GM18951 (cell line): ENCODE measurements around the gene PDIK1L.

Source experiments
- POLR2A ChIP-seq: IDR thresholded peaks from 4 replicates; pipeline ENCODE4 v1.6.1; 2011; ENCODE audit warnings: mild to moderate bottlenecking; ENCODE audit not compliant: insufficient read length, insufficient read depth; ENCODE audit errors: extremely low read depth
- in situ Hi-C: fragments of 300-500 bp; cut with MboI; formaldehyde crosslinking; loops from one replicate; pipeline ENCODE4 v1.12.0; 2022; ENCODE audit warnings: low sequenced_read_pairs, mixed read lengths, inconsistent platforms; ENCODE audit not compliant: unreplicated experiment

Gene PDIK1L

GRCh38 chr1:26121854-26122773 is 10.5 kb downstream of the PDIK1L start:
- TF ChIP-seq POLR2A: no peak
- in situ Hi-C loops: no loop called here

- in situ Hi-C loops: no loop called here
- no peak for TF ChIP-seq POLR2A
Observed at GRCh38 chr1:26122988-26123973, 11.7 kb downstream of the PDIK1L start.

- no peak for TF ChIP-seq POLR2A
- in situ Hi-C loops: no loop called here
Observed at GRCh38 chr1:26124418-26125331, 13.1 kb downstream of the PDIK1L start.

- TF ChIP-seq POLR2A: no peak
- in situ Hi-C loops: no loop called here
Observed at GRCh38 chr1:26125382-26125781, 13.8 kb downstream of the PDIK1L start.

- no peak for TF ChIP-seq POLR2A
- in situ Hi-C loops: no loop called here
Observed at GRCh38 chr1:26125946-26126320, 14.3 kb downstream of the PDIK1L start.

- in situ Hi-C loops: no loop called here
- no peak for TF ChIP-seq POLR2A
Observed at GRCh38 chr1:26126321-26127084, 14.9 kb downstream of the PDIK1L start.

- TF ChIP-seq POLR2A: no peak
- in situ Hi-C loops: no loop called here
Observed at GRCh38 chr1:26127235-26128163, 15.9 kb downstream of the PDIK1L start.

GRCh38 chr1:26129778-26130177 is 18.2 kb downstream of the PDIK1L start:
- in situ Hi-C loops: no loop called here
- no peak for TF ChIP-seq POLR2A

- TF ChIP-seq POLR2A: no peak
- in situ Hi-C loops: no loop called here
Observed at GRCh38 chr1:26130695-26131094, 19.1 kb downstream of the PDIK1L start.

- in situ Hi-C loops: no loop called here
- no peak for TF ChIP-seq POLR2A
Observed at GRCh38 chr1:26132128-26132833, 20.7 kb downstream of the PDIK1L start.
